Endothelial cell of umbilical vein (primary cell): ENCODE data around the gene SRCIN1.

Source experiments
- CTCF ChIP-seq, 2 donors: IDR thresholded peaks; 1 replicate in 1 of 2; 2 replicates in 1 of 2; pipeline ENCODE4 v1.5.1; 2011; ENCODE audit warnings: low read length in 2 of 2, mild to moderate bottlenecking in 2 of 2, moderate library complexity in 2 of 2, control low read depth in 1 of 2, inconsistent platforms in 1 of 2, low read depth in 1 of 2; ENCODE audit not compliant: insufficient read depth in 1 of 2; ENCODE audit errors: extremely low read depth in 1 of 2
- EZH2 ChIP-seq: IDR thresholded peaks from 2 replicates; pipeline ENCODE4 v1.6.1; 2012; ENCODE audit warnings: borderline replicate concordance, low read depth, mild to moderate bottlenecking, moderate library complexity, low read length, inconsistent platforms; ENCODE audit not compliant: severe bottlenecking
- FOS ChIP-seq: IDR thresholded peaks from 2 replicates; pipeline ENCODE4 v1.6.1; 2011; ENCODE audit warnings: mild to moderate bottlenecking, low read length, moderate library complexity, borderline replicate concordance; ENCODE audit not compliant: insufficient read depth
- JUN ChIP-seq: IDR thresholded peaks from 2 replicates; pipeline ENCODE4 v1.6.1; 2011; ENCODE audit warnings: borderline replicate concordance, low read depth; ENCODE audit not compliant: insufficient read length, insufficient read depth
- MAX ChIP-seq: IDR thresholded peaks from 2 replicates; pipeline ENCODE4 v1.6.1; 2011; ENCODE audit not compliant: insufficient read depth, insufficient read length
- MYC ChIP-seq: IDR thresholded peaks from one replicate; pipeline ENCODE4 v1.6.1; 2011; ENCODE audit warnings: mild to moderate bottlenecking, low read depth, low read length
- POLR2A ChIP-seq: IDR thresholded peaks from 2 replicates; pipeline ENCODE4 v1.6.1; 2012; ENCODE audit warnings: low read depth, mild to moderate bottlenecking, control low read depth, low read length
- POLR2AphosphoS5 ChIP-seq: IDR thresholded peaks from 2 replicates; pipeline ENCODE4 v1.6.1; 2012; ENCODE audit warnings: low read depth, mild to moderate bottlenecking, control low read depth, low read length, moderate library complexity; ENCODE audit not compliant: insufficient read depth

GRCh38 chr17:38577244-38577643 lies 28.5 kb downstream of the SRCIN1 start:
- no peak for TF ChIP-seq EZH2
- no peak for TF ChIP-seq POLR2AphosphoS5
- no peak for TF ChIP-seq CTCF (IDR thresholded peaks at IDR 0.05; ENCODE audit: extremely low read depth in 1 of 2, insufficient read depth in 1 of 2, low read depth in 1 of 2, low read length in 2 of 2)
- no peak for TF ChIP-seq POLR2A
- TF ChIP-seq MAX, result no peak
- TF ChIP-seq JUN, result no peak
- TF ChIP-seq FOS, result no peak
- no peak for TF ChIP-seq MYC
